Stimulated activated CD8-positive, alpha-beta memory T cell treated with anti-CD3 and anti-CD28 coated beads, Interleukin-7, amount 100 ng/mL, for 24 hours (primary cell): ENCODE results near the gene ARSI.

Experiments
- DNase-seq: peaks from one replicate; pipeline ENCODE4 v3.0.0-alpha.2; 2020; ENCODE audit warnings: low read depth

The ARSI gene

GRCh38 chr5:150302301-150303069, at the start of gene ARSI:
ARSI (minus strand) TSS chr5:150302905; CDS start chr5:150302373, 532 bp downstream.
- DNase-seq, result no peak

GRCh38 chr5:150350524-150351344, 48.0 kb upstream of the ARSI start:
- DNase-seq, result peak; percentile 6

- no peak for DNase-seq
These were observed 47.1 kb upstream of the ARSI start for GRCh38 chr5:150349681-150350275.

- no peak for DNase-seq
These were observed 44.7 kb upstream of the ARSI start for GRCh38 chr5:150347451-150347850.

GRCh38 chr5:150347003-150347402, 44.3 kb upstream of the ARSI start:
- no peak for DNase-seq

GRCh38 chr5:150346592-150346991, 43.9 kb upstream of the ARSI start:
- DNase-seq, result no peak

- DNase-seq, result no peak
These were observed 43.0 kb upstream of the ARSI start for GRCh38 chr5:150345716-150346115.

GRCh38 chr5:150343994-150344631, 41.4 kb upstream of the ARSI start:
- DNase-seq, result no peak

- DNase-seq, result no peak
These were observed 39.9 kb upstream of the ARSI start for GRCh38 chr5:150342583-150342982.

GRCh38 chr5:150341989-150342388, 39.3 kb upstream of the ARSI start:
- no peak for DNase-seq

- DNase-seq, result no peak
These were observed 38.6 kb upstream of the ARSI start for GRCh38 chr5:150341331-150341730.

GRCh38 chr5:150340614-150341255, 38.0 kb upstream of the ARSI start:
- DNase-seq, result no peak

- no peak for DNase-seq
These were observed 37.1 kb upstream of the ARSI start for GRCh38 chr5:150339841-150340240.

GRCh38 chr5:150339165-150339564, 36.5 kb upstream of the ARSI start:
- DNase-seq, result no peak

- no peak for DNase-seq
These were observed 35.8 kb upstream of the ARSI start for GRCh38 chr5:150338546-150338945.

- no peak for DNase-seq
These were observed 33.1 kb upstream of the ARSI start for GRCh38 chr5:150335778-150336177.

- no peak for DNase-seq
These were observed 30.7 kb upstream of the ARSI start for GRCh38 chr5:150333400-150333799.

GRCh38 chr5:150329881-150330876, 27.5 kb upstream of the ARSI start:
- no peak for DNase-seq

- no peak for DNase-seq
These were observed 26.3 kb upstream of the ARSI start for GRCh38 chr5:150329038-150329437.

GRCh38 chr5:150328515-150328914, 25.8 kb upstream of the ARSI start:
- no peak for DNase-seq

GRCh38 chr5:150327139-150327538, 24.4 kb upstream of the ARSI start:
- DNase-seq, result no peak
